T-helper 22 cell (primary cell): ENCODE data around the gene FRMPD2.
"Not testable (repeated sequence)": the region's sequence is repeated elsewhere in the genome, so short reads cannot be mapped to it uniquely, and the experiment has no call there.

Source experiments
- DNase-seq: peaks from one replicate; pipeline ENCODE4 v3.0.0-alpha.2; 2020; ENCODE audit warnings: low read depth

The FRMPD2 gene

DNA sequence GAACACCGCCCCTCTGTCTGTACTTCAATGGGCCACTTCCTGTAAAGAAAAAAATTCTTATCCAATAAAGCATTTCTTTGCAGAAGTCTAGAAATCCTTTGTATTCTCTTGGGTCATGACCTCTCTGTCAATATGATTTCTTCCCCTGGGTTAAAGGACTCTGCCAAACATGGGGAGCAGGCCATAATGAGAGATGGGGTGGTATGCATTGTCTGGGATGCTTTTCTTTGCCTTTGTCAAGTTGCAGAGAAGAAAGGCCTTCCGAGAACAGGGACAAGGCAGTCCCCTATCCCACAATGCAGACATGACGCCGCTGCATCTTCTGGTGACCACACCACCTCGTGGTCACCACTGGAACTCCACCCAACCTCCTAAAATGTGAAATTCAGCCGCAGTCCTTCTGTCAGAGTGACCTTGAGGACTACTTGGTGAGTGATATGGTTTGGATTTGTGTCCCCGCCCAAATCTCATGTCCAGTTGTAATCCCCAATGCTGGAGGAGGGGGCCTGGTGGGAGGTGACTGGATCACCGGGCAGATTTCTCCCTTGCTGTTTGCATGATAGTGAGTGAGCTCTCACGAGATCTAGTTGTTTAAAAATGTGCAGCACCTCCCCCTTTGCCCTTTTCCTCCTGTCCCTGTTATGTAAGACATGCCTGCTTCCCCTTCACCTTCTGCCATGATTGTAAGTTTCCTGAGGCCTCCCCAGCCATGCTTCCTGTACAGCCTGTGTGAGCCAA, 15.2 kb upstream of the FRMPD2 start:
- no peak for DNase-seq

GRCh38 chr10:48288661-48289060, 14.2 kb upstream of the FRMPD2 start:
- no peak for DNase-seq

DNA sequence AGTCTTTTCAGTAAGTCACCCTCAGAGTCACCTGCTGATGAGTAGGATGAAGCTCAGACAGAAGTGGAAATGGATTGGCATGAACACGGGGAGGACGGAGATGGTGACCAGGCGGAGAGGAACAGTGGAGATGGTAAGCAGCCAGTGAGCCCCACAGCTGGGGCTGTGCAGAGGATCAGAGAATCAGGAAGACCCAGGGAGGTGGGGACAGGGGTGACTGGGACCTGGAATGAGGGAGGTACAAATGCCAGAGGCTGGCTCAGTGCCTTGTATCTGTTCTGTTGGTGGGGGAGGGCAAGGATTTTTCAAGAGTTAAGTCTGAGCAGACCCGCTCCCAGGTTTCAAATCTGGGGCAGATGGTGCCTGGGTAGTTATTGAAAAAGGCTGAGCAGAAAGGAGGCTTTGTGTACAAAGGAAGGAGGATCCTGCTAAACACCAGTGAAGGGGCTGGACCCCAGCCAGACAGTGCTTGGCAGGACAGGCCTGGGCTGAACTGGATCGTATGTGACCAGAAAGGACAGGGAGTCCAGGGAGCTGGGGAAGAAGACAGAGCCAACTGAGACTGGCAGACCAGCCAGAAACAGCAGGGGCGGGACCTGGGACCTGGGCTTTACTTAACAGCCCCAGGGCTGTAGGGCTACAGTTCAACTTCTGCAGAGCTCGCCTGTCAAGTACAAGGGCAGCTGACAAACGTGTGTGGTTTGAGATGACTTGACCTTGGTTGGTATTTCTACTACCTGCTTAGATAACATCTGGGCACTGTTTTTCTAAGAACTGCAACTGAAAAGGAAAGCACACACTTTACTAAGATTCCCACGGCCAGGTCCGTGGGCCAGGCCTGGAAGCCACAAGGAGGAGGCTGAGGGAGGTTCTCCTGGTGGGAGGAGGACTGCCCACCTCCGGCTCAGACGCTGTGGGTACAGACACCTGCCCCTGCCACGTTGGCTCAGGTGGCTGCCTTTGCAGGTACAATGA, 13.2 kb upstream of the FRMPD2 start:
- DNase-seq: no peak

- DNase-seq: no peak
These were observed 11.9 kb upstream of the FRMPD2 start for GRCh38 chr10:48286356-48286755.

DNA sequence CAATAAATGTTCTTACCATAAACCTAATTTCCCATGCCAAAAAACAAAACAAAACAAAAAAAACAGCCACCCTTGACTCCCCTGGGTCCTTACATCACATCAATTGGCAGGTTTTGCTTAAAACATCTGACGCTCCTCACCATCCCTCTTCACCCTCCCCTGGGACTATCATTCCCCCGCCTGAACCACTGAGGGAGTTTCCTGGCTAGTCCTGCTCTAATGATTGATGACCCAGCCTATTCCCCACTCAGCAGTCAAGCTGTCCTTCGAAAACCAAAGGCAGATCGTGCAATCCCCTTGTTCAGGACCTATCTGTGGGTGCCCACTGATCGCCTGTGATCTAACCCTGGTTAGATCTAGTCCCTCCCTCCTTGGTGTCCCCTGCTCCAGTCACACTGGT, 11.2 kb upstream of the FRMPD2 start:
- no peak for DNase-seq

DNA sequence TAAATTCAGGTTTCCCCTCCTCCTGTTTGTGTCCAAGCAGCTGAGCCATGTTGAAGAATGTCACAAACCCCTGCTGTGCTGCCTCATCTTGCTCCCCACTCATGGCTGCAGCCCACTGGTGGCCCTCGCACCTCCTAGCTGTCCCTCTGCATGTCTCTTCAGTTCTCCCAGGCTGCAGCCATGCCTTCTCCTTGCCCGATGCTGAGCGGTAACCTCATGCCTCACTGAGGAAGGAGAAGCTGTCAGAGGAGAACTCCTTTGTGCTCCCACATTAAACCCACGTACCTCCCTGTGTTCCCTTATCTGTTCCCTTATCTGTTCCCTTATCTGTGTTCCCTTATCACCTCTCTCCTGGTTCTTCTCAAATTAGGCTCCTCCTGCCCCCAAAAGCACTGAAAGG, 10.3 kb upstream of the FRMPD2 start:
- no peak for DNase-seq

DNA sequence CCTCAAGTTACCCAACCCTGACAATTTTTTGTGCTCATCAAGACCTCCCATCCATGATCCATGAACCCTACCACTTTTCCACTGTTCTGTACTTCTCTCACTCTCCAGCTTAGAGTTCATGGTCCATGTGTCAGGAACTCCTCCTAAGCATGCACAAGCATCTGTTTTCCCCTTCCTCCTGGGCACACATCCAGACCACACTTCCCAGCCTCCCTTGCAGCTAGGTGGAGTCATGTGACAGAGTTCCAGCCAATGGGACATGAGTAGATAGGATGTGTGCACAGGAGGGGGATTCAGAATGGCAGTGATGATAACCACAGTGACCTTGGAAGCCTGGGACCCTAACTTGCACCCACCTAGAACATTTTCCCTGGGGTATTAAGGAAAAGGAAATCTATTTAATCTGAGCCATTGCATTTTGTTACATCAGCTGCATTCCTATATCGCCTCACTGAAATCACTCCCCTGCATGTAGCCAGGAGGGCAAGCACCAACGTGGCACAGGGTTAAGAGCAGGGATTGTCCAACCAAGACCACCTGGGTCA, 9.6 kb upstream of the FRMPD2 start:
- DNase-seq: no peak

- no peak for DNase-seq
These were observed 8.3 kb upstream of the FRMPD2 start for GRCh38 chr10:48282829-48283228.

DNA sequence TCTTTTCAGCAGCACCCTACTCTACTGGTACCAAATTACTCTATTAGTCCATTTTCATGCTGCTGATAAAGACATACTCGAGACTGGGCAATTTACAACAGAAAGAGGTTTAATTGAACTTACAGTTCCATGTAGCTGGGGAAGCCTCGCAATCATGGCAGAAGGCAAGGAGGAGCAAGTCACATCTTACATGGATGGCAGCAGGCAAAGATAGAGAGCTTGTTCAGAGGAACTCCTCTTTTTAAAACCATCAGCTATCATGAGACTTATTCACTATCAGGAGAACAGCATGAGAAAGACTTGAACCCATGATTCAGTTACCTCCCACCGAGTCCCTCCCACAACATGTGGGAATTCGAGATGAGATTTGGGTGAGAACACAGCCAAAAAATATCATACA, 7.2 kb upstream of the FRMPD2 start:
- DNase-seq: not testable (repeated sequence)

GRCh38 chr10:48279081-48279751, 4.7 kb upstream of the FRMPD2 start:
- DNase-seq: no peak

- DNase-seq: no peak
These were observed 2.6 kb upstream of the FRMPD2 start for GRCh38 chr10:48277093-48277492.

GRCh38 chr10:48273741-48274140, 755 bp downstream of the FRMPD2 start:
- no peak for DNase-seq

- no peak for DNase-seq
These were observed 1.8 kb downstream of the FRMPD2 start for GRCh38 chr10:48272682-48273081.

GRCh38 chr10:48271047-48271730, 3.3 kb downstream of the FRMPD2 start:
- no peak for DNase-seq

- no peak for DNase-seq
These were observed 8.0 kb downstream of the FRMPD2 start for GRCh38 chr10:48266528-48266927.

DNA sequence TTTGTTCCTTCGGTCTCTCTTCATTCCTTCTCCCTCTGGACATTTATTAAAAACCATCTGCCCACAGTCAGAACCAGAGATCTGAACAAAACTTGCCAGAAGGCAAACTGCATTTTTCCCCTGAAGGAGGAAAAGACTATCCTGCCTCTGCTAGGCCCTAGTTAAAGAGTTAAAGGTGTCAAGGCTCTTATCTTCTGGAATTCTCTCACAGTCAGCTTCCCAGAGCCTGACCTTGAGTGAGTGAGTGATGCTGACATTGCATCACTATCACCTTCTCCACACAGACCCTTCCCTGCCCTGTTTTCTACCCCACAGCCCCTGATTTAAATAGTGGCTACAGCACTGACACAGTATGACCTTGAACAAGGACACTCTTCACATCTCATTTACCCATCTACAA, 16.4 kb downstream of the FRMPD2 start:
- DNase-seq: no peak

GRCh38 chr10:48257407-48257961, 17.0 kb downstream of the FRMPD2 start:
- no peak for DNase-seq

DNA sequence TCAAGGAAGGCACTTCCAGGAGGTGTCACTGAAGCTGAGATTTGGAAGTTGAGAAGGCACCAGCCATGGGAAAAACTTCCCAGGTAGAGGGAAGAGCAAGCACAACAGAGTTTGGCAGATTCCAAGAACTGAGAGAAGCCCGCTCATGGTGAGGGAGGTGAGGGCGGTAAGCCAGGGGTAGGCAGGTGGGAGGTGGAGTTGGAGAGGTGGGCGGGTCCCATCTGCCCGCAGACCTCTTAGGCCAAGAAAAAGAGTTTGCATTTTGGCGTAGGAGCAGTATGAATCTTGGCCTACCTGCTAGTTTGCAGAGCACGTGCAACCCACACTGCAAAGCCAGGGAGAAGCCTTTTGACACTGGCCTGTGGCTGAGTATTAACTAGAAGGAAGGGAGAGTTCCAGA, 18.8 kb downstream of the FRMPD2 start:
- DNase-seq: no peak

DNA sequence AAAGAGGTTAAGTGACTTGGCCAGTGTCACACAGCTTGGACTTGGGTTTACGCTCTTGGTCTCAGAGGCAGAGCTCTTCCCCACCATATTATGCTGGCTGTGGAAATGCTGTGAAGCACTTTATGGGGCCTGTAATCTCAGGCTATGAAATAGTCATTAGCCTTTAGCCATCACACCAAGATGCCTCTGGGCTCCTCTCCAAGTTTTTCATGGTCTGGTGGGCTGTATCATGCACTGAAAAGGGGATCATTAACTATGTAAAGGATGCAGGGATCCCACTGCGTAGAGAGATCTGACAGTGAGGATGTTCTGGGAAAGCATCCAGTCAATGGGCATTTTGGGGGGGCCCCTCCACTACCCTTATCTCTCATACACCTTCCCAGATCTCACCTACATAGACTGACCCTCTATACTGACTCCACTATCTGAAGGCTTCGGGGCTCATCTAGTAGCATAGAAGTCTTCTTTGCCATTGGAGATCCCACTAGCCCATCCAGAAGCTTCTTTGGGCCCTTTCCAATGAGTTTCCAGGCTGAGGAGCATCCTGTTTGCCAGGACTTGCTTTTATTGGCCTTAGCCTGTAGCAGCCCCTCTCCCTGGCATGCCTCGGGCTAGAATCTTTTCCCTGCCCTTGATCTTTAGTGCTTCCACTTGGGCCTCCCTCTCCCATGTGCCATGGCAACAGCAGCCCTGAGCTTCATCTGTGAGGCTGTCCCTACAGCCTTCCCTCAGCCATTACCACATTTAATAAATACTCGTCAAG, 19.6 kb downstream of the FRMPD2 start:
- no peak for DNase-seq

DNA sequence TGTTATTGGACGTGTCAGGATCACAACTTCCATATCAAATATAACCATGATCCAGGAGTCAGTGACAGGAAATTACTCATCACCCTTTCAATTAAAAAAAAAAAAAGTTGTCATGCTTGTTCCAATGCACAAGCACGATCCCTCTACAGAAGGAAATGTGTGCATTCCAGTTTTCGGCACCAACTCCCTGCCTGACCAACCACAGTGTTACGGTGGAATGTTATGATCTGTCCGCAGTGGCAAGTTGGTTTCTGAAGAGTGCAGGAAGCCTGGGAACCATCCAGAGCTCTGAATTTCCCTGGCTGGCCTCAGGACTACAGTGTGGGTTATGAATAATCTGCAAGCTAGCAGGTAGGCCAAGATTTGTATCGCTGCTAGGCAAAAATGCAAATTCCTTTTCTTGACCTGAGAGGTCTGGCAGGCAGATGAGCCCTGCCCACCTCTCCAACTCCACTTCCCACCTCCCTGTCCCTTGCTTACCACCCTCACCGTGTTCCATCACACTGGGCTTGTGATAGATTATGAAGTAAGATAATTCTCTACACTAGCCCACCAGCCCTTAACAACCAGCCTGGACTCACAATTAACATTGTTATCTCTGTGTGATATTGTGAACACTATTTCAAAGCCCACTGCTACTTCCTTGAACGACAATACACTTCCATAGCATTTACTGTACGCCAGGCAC, 20.4 kb downstream of the FRMPD2 start:
- no peak for DNase-seq
